GM21825 (cell line): ENCODE results near the gene EIF4G1.

Source experiments
- ATAC-seq: cut with Tn5 transposase; IDR thresholded peaks from one replicate; pipeline ENCODE4 v1.9.1; 2021; ENCODE audit warnings: mild to moderate bottlenecking, moderate library complexity; ENCODE audit not compliant: unreplicated experiment

EIF4G1 gene

DNA sequence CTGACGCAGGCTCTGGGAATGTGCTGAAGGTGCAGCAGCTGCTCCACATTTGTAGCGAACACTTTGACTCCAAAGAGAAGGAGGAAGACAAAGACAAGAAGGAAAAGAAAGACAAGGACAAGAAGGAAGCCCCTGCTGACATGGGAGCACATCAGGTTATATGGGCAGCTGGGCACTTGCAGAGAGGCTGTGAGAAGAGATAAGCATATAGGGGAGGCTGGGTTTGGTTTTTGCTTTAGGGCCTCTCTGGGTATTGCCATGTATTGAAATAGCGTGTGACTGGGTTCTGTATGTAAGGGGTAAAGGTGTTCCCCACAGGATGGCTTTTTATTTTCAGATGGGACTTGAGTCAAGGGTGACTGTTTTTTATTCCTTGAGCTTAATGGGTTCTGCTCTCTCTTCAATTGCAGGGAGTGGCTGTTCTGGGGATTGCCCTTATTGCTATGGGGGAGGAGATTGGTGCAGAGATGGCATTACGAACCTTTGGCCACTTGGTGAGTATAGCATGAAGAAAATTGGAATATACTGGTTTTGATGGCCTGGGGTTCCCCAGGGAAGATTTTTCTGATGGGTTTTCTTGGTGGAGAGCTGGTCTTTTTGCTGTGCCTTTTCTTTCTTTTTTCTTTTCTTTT, 7.9 kb upstream of the EIF4G1 start:
- no peak for ATAC-seq

DNA sequence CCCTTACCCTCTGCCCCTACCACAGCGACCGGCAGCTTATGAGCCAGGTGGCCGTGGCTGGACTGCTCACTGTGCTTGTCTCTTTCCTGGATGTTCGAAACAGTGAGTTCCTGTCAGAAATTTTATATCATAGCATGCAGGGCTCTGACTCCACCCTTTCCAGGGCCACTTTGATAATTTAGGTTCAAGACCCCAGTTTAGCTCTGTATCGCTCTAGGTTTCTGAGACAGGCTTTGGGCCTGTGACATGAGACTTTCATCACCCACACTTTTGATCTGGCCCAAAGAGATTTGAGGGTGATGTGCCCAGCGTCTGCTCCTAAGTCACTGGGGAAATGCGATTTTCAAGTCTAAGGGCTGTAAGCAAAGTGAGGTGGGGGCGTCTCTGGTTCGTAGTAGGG, 6.5 kb upstream of the EIF4G1 start:
- no peak for ATAC-seq

DNA sequence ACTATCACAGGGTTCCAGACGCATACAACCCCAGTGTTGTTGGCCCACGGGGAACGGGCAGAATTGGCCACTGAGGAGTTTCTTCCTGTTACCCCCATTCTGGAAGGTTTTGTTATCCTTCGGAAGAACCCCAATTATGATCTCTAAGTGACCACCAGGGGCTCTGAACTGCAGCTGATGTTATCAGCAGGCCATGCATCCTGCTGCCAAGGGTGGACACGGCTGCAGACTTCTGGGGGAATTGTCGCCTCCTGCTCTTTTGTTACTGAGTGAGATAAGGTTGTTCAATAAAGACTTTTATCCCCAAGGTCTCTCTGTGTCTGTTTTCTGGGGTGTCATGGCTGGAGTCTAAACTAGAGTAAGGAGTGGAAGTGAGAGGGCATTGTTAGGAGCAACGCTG, 5.7 kb upstream of the EIF4G1 start:
- ATAC-seq: no peak

DNA sequence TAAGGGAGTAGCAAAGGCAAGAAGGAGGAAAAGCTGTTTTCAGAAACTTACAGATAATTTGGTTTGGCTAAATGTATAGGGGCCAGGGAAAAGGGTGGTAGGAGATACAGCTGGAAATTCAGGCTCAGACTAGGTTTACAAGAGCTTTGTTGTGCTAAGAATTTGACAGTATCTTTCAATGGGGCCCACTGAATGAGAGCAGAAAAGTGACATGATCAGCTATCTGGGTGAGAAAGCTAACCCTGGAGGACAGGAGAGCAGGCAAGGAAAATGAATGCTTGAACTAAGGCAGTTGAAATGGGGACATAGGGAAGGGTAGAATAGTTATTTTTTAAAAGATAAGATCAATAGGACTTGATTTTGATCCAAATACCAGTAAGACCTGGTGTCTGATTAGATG, 2.8 kb upstream of the EIF4G1 start:
- ATAC-seq: no peak

DNA sequence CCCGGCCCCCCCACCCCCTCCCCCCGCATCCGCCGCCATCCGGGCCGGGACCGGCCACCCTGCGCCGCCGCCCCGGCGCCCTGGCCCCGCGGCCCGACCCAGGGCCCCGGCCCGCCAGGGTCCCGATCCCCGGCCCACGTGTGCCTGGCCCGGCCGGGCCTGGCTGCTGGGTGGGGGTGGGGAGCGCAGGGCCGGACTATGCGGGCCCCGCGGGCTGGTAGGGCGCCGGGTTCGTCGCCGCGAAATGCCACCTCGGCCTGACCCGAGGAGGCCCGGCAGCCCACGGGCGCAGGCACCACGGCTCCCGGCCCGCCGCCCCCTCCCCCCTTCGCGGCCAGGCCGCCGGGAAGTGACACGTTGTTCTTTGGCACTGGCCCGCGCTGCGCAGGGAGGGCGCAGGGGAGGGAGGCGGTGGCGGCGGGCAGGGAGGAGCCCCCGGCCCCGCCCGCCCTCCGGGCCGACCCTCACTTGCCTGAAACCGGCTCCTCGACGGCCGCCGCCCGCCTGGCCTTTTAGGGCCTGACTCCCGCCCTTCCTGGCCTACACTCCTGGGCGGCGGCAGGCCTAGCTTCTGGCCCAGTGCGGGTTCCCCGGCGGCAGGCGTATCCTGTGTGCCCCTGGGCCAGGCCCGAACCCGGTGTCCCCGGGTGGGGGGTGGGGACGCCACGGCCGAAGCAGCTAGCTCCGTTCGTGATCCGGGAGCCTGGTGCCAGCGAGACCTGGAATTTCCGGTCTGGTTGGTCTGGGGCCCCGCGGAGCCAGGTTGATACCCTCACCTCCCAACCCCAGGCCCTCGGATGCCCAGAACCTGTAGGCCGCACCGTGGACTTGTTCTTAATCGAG, 515 bp downstream of the EIF4G1 start:
- ATAC-seq: peak; percentile 34

DNA sequence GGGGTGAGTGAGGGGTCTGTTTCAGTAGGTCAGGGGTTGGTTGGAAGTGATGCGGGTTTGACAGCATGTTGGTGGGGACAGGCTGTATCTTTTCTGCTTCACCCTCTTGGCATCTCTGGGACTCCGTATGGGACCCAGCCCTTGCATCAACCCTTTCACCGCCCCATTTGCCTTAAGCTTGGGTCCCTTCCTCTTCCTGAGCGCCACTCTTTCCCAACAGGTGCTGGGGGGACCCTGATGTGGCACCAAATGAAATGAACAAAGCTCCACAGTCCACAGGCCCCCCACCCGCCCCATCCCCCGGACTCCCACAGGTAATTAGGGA, 1.1 kb downstream of the EIF4G1 start:
- peak; percentile 5 for ATAC-seq

DNA sequence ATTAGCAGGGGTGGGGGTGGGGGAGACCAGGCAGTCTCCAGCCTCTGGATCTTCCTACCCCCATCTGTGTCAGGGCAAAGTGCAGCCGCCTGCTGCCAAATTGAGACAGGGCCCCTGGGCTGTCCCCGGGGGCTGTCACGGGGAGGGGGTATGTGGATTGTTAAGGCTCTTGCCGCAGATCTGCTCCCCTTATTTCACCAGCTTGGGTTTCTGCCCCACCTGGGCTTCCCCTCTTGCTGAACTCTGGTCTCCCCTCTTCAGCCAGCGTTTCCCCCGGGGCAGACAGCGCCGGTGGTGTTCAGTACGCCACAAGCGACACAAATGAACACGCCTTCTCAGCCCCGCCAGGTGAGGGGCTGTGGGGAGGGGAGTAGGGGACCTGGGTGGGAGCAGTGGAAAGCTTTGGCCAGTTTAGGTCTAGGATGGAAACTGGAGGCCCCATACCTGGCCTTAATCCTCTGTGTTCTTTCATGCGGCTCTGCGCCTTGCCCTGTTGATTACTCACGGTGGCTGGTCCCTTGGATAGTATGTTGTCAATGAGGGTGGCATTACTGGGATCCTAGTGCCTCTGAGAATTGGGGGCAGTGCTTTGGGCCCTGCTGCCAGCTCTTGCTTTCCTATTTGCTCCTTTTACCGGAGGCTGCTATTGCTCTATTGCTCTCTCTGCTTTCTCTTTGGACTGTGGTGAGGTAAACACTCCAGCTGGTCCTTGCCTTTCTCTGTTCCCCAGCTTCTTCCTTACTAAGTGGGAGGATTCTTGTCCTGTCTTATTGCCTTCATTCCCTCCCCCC, 1.7 kb downstream of the EIF4G1 start:
- ATAC-seq: no peak

DNA sequence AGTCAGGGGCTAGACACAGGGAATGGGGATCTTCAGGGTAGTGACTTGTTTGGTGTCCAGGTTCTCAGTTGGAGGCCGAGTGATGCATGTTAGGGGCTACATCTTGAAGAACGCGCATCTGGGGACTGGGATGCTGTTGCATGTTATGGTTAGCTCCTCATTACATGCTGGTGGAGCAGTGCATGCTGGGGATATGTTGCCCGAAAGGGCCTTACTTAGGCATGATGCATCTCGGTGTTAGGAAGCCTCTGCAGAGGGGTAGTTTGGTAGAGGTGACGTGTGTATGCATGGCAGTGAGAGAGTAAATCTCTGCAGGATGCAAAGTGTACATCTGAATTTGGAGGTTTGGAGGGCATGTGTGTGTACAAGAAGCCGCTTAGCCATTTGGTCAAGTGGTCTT, 2.4 kb downstream of the EIF4G1 start:
- ATAC-seq: no peak

DNA sequence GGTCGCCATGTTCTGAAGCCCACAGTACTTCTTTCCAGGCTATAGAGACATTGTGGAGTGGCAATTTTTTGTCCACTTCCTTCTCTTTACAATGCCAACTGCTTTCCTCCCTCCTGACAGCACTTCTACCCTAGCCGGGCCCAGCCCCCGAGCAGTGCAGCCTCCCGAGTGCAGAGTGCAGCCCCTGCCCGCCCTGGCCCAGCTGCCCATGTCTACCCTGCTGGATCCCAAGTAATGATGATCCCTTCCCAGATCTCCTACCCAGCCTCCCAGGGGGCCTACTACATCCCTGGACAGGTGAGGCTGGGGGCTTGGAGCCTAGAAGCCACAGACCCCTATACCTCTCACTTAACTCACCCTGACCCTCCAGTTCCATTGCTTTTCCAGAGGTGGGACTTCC, 2.8 kb downstream of the EIF4G1 start:
- ATAC-seq: no peak

DNA sequence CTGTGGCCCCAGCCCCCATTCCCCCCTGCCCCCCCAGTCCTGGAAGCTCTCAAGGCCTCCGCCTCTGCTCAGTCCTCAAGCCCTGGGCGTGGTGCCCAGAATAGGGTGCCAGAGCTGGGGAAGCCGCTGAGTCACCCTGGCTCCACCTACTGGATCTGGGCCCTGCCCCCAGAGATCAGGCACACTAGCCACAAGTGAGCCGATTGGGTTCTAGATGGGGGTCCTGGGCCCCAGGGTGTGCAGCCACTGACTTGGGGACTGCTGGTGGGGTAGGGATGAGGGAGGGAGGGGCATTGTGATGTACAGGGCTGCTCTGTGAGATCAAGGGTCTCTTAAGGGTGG, 5.7 kb downstream of the EIF4G1 start:
- ATAC-seq: no peak

DNA sequence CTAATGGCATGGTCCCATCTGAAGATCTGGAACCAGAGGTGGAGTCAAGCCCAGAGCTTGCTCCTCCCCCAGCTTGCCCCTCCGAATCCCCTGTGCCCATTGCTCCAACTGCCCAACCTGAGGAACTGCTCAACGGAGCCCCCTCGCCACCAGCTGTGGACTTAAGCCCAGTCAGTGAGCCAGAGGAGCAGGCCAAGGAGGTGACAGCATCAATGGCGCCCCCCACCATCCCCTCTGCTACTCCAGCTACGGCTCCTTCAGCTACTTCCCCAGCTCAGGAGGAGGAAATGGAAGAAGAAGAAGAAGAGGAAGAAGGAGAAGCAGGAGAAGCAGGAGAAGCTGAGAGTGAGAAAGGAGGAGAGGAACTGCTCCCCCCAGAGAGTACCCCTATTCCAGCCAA, 7.3 kb downstream of the EIF4G1 start:
- ATAC-seq: no peak

DNA sequence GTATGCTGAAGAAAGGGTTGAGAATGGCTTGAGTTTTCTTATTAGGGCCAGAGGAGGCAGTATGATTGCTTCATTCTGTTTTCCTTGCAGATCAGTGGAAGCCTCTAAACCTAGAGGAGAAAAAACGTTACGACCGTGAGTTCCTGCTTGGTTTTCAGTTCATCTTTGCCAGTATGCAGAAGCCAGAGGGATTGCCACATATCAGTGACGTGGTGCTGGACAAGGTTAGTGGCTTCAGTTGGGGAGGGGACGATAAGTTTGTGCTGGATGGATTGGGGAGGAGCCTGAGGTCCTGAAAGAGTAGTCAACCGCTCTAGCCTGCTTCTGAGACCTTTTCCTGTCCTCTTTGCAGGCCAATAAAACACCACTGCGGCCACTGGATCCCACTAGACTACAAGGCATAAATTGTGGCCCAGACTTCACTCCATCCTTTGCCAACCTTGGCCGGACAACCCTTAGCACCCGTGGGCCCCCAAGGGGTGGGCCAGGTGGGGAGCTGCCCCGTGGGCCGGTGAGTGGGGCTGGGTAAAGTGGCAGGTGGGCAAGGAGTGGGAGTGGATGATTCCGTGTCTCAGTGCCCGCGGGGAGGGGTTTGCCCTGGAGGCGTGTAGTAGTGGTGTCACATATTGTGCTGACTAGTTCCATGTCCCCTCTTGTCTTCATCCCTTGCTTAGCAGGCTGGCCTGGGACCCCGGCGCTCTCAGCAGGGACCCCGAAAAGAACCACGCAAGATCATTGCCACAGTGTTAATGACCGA, 8.5 kb downstream of the EIF4G1 start:
- no peak for ATAC-seq

DNA sequence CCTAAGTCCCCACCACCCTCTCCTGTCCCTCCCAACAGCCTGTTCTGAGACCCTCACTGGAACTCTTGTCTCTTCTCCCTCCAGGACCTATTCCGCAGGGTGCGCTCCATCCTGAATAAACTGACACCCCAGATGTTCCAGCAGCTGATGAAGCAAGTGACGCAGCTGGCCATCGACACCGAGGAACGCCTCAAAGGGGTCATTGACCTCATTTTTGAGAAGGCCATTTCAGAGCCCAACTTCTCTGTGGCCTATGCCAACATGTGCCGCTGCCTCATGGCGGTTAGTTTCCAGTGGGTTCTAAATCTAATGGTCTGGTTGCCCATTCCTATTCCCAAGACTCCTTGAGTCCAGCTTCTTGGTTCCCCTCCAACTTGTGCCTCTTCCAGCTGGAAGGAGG, 9.3 kb downstream of the EIF4G1 start:
- ATAC-seq: no peak

DNA sequence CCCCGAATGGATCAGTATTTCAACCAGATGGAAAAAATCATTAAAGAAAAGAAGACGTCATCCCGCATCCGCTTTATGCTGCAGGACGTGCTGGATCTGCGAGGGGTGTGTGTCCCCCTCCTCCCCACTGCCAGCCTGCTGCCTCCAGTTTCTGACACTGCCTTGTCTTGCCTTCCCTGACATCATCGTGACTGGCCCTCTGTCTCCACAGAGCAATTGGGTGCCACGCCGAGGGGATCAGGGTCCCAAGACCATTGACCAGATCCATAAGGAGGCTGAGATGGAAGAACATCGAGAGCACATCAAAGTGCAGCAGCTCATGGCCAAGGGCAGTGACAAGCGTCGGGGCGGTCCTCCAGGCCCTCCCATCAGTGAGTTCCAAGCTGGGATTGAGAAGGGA, 10.9 kb downstream of the EIF4G1 start:
- ATAC-seq: no peak

DNA sequence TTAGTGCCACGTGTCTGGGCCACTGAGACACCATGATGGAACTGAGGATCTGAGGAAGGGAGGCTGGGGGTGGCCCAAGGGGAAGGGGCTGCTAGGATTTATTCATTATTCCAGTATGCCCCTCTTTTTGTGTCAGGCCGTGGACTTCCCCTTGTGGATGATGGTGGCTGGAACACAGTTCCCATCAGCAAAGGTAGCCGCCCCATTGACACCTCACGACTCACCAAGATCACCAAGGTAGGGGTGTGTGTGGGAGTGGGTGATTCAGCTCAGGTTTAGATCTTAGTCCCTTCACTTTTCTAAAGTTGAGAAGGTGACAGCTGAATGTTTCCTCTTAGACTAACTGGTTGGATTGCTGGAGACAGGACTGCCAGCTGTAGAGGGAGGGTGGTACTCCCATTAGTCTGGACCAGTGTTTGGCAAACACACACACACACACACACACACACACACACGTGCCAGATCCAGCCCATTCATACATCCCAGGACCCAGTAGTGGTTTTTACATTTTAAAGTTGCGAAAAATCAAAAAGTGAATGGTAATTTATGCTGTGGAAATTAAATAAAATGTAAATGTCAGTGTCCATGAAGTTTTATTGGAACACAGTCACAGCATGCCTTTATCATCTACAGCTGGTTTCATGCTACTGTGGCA, 11.4 kb downstream of the EIF4G1 start:
- ATAC-seq: no peak

DNA sequence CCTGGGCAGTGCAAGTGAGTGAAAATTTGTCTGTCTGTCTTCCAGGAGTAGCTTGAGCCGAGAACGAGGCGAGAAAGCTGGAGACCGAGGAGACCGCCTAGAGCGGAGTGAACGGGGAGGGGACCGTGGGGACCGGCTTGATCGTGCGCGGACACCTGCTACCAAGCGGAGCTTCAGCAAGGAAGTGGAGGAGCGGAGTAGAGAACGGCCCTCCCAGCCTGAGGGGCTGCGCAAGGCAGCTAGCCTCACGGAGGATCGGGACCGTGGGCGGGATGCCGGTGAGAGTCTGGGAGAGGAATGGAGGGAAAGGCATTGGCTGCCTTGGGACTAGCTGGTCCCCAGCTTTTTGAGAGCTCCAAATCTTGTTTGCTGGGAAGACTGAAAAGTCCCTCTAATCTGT, 12.8 kb downstream of the EIF4G1 start:
- no peak for ATAC-seq

DNA sequence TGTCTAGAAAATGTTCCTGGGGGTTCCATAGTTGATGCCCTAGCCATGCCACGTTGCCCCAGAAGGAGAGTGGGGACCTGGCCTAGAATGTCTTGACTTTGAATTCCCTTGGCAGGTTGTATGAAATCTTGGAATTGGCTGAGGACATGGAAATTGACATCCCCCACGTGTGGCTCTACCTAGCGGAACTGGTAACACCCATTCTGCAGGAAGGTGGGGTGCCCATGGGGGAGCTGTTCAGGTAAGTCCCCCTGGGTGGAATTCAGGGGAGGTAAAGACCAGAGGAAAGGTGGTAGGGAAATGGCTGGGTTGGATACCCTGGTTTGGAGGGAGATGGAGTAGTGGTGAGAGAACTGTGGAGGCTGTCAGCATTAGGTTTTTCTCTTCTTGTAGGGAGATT, 14.1 kb downstream of the EIF4G1 start:
- ATAC-seq: no peak

DNA sequence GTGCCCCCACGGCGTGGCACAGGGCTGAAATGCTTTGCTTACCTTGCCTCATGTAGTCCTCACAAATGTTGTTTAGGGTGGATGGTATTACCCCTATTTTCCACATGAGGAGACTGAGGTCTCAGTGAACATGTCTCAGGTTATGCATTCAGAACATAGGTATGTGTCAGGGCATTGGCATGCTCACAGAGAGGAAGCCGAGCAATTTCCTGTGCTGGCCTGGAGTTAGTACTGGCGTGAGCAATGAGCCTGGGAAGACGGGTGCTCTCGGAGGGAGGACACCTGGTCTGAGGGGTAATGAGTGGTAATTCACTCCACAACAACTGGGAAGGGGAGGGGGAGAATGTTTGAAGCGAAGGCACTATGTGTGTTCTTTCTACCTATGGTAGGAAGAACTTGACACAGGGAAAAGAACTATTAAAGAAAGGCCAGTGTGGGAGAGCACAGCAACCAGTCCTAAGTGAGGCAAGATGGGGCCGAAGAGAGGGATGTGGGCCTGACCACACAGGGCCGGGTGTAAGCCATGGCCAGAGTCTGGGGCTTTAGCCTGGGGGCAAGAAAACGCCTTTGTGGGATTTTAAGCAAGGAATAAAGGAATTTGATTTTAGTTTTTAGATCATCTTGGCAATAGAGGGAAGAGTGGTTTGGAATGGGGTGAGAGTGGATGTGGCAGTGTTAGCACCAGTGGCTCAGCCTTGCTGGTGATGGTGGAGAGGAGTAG, 18.1 kb downstream of the EIF4G1 start:
- no peak for ATAC-seq

DNA sequence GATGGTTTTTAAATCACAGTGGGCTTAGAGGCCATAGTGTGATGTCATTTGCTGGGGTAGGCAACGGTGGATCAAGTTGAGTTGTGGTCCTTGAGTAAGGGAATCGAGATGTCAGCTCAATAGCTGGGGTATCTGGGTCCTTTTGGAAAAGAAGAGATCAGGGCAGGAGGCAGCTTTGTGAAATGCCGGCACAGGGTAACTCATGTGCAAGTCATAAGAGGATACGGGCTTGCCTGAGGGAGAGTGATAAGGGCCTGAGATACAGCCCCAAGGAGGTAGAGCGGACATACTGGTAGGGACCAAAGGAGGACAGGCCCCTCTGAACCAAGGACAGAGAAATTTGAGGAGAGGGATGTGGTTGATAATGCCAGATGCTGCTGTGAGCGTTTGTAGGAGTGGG, 18.8 kb downstream of the EIF4G1 start:
- no peak for ATAC-seq

DNA sequence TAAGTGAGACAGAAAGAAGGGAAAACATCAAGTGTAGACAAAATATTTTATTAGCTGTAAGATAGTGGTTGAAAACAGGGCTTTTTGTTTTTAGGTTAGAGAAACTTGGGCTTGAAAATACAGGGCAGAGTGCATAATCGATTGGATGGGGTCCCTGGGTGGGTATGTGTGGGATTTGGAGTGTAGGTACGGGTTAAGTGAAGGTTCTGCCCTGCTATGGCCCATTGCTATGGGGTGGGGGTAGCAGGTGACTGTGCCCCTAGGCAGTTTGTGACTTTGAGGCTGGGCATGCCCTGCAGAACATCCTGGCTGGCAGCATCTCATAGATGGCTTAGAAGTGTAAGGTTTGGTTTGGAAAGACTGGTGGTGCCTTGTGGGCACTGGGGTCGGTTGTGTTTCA, 19.3 kb downstream of the EIF4G1 start:
- ATAC-seq: no peak
